ENCODE results near the gene PLBD1.

- TF ChIP-seq, protein P1, sequence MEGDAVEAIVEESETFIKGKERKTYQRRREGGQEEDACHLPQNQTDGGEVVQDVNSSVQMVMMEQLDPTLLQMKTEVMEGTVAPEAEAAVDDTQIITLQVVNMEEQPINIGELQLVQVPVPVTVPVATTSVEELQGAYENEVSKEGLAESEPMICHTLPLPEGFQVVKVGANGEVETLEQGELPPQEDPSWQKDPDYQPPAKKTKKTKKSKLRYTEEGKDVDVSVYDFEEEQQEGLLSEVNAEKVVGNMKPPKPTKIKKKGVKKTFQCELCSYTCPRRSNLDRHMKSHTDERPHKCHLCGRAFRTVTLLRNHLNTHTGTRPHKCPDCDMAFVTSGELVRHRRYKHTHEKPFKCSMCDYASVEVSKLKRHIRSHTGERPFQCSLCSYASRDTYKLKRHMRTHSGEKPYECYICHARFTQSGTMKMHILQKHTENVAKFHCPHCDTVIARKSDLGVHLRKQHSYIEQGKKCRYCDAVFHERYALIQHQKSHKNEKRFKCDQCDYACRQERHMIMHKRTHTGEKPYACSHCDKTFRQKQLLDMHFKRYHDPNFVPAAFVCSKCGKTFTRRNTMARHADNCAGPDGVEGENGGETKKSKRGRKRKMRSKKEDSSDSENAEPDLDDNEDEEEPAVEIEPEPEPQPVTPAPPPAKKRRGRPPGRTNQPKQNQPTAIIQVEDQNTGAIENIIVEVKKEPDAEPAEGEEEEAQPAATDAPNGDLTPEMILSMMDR (conservative IDR thresholded peaks at IDR 0.05; ENCODE audit: low read length) = no peak
- no peak for TF ChIP-seq EZH2phosphoT487 (IDR thresholded peaks at IDR 0.05; ENCODE audit: borderline replicate concordance, low read depth, low read length)
Observed at GRCh38 chr12:14495326-14495725, 72.4 kb downstream of the PLBD1 start.
